Stimulated activated effector memory CD8-positive, alpha-beta T cell treated with anti-CD3 and anti-CD28 coated beads, Interleukin-12 subunit alpha, Interleukin-12 subunit beta, amount 100 ng/mL, for 72 hours (primary cell): Measurements from ENCODE around the gene ICAM4.
A peak's percentile ranks its signal among the peaks of the same experiment; 100 is the strongest.

ENCODE experiments used
- ATAC-seq: fragments of 150-1000 bp; cut with Tn5 transposase; 2 replicates; pipeline ENCODE4 v1.10.0; 2021
- DNase-seq, 2 donors: peaks; one replicate each; pipeline ENCODE4 v3.0.0; 2021 to 2022; ENCODE audit warnings: low spot score in 2 of 2
- H3K27ac Mint-ChIP-seq: one replicate; pipeline ENCODE4 v1.8.0; 2022; ENCODE audit warnings: mild to moderate bottlenecking, mixed read lengths
- H3K36me3 Mint-ChIP-seq: one replicate; pipeline ENCODE4 v1.8.0; 2022; ENCODE audit warnings: mild to moderate bottlenecking, mixed read lengths
- H3K4me1 Mint-ChIP-seq: one replicate; pipeline ENCODE4 v1.8.0; 2022; ENCODE audit warnings: mixed read lengths
- H3K4me3 Mint-ChIP-seq: one replicate; pipeline ENCODE4 v1.8.0; 2022; ENCODE audit warnings: mild to moderate bottlenecking, mixed read lengths
- H3K9me3 Mint-ChIP-seq: one replicate; pipeline ENCODE4 v1.8.0; 2022; ENCODE audit warnings: mixed read lengths

Gene ICAM4

DNA sequence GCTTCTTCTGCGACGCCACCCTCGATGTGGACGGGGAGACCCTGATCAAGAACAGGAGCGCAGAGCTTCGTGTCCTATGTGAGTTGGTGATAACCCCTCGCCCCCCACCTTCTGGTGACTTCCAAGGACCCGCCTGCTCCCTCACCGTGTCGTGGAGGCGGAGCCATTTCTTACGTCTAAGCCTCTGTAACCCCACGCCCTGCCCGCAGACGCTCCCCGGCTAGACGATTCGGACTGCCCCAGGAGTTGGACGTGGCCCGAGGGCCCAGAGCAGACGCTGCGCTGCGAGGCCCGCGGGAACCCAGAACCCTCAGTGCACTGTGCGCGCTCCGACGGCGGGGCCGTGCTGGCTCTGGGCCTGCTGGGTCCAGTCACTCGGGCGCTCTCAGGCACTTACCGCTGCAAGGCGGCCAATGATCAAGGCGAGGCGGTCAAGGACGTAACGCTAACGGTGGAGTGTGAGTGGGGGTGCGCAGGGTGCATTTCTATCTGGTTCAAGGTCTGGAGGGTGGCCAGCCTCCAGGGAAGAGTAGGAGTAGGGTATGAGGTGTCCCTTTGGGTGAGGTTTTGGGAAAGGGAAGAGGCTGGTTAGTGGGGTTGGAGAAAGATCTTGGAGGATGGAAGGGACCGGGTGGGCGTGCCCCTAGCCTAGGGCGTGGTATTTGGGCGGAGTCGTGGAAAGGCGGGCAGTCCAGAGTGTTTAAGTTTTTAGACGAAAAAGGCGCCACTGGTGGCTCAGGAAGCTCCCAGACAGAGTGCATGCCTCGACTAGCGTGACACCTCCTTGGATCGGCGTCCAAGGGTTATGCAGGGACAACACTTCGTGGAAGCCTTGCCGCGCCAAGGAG lies 6.3 kb downstream of the ICAM4 start:
- peaks cover 72% of the 10 kb centered on the region for H3K4me1 Mint-ChIP-seq

DNA sequence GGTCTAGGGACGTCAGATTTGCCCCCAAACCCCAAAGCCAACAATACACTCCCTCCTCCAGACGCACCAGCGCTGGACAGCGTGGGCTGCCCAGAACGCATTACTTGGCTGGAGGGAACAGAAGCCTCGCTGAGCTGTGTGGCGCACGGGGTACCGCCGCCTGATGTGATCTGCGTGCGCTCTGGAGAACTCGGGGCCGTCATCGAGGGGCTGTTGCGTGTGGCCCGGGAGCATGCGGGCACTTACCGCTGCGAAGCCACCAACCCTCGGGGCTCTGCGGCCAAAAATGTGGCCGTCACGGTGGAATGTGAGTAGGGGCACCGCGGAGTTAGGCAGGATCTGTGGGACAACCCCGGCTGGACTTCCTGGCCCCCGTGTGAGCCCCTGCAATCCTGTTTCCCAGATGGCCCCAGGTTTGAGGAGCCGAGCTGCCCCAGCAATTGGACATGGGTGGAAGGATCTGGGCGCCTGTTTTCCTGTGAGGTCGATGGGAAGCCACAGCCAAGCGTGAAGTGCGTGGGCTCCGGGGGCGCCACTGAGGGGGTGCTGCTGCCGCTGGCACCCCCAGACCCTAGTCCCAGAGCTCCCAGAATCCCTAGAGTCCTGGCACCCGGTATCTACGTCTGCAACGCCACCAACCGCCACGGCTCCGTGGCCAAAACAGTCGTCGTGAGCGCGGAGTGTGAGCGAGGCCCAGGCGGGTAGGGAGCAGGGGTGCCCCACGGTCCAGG lies 7.0 kb downstream of the ICAM4 start:
- DNase-seq (no peak), ATAC-seq (no peak)
- no peak overlapping the region for H3K27ac Mint-ChIP-seq
- H3K36me3 Mint-ChIP-seq, result peaks cover 35% of the 10 kb centered on the region
- H3K4me1 Mint-ChIP-seq, result peaks cover 64% of the 10 kb centered on the region
- H3K9me3 Mint-ChIP-seq, result no peaks in the 10 kb centered on the region
- peak overlapping the region; percentile 96 for H3K4me3 Mint-ChIP-seq

More for the DNA sequence above, 6.3 kb downstream of the ICAM4 start:
- DNase-seq (no peak), ATAC-seq (no peak)
- H3K27ac Mint-ChIP-seq, result no peak overlapping the region
- peak overlapping the region; percentile 96 for H3K4me3 Mint-ChIP-seq
- no peaks in the 10 kb centered on the region for H3K9me3 Mint-ChIP-seq
- peaks cover 40% of the 10 kb centered on the region for H3K36me3 Mint-ChIP-seq

DNA sequence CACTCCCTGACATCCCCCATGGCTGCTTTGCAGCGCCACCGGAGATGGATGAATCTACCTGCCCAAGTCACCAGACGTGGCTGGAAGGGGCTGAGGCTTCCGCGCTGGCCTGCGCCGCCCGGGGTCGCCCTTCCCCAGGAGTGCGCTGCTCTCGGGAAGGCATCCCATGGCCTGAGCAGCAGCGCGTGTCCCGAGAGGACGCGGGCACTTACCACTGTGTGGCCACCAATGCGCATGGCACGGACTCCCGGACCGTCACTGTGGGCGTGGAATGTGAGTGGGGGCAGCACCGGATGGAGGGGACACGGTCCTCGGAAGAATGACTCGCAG lies 7.6 kb downstream of the ICAM4 start:
- ATAC-seq (no peak), DNase-seq (no peak)
- Mint-ChIP-seq H3K4me1 (peaks cover 59% of the 10 kb centered on the region), H3K36me3 (peaks cover 32% of the 10 kb centered on the region), H3K4me3 (peak overlapping the region; percentile 87), H3K27ac (no peak overlapping the region), H3K9me3 (no peaks in the 10 kb centered on the region)

DNA sequence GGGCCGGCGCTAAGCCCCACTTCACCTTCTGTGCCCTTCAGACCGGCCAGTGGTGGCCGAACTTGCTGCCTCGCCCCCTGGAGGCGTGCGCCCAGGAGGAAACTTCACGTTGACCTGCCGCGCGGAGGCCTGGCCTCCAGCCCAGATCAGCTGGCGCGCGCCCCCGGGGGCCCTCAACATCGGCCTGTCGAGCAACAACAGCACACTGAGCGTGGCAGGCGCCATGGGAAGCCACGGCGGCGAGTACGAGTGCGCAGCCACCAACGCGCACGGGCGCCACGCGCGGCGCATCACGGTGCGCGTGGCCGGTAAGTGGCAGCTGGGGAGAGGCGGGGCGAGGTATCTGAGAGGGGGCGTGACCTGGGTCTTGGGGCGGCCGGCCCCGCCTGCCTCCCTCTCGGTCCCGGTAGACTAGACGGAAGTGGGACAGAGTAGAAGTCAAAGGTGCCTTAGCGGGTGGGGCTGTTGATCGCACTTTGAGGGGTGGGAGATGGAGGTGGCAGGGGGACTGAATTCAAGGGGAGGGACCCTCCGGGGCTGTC lies 8.6 kb downstream of the ICAM4 start:
- Mint-ChIP-seq H3K27ac (peak overlapping the region; percentile 77), H3K36me3 (peaks cover 30% of the 10 kb centered on the region), H3K4me1 (peaks cover 59% of the 10 kb centered on the region), H3K9me3 (no peaks in the 10 kb centered on the region), H3K4me3 (peak overlapping the region; percentile 87)
- ATAC-seq (peak; percentile 70), DNase-seq (peak; percentile 51 to 80)

DNA sequence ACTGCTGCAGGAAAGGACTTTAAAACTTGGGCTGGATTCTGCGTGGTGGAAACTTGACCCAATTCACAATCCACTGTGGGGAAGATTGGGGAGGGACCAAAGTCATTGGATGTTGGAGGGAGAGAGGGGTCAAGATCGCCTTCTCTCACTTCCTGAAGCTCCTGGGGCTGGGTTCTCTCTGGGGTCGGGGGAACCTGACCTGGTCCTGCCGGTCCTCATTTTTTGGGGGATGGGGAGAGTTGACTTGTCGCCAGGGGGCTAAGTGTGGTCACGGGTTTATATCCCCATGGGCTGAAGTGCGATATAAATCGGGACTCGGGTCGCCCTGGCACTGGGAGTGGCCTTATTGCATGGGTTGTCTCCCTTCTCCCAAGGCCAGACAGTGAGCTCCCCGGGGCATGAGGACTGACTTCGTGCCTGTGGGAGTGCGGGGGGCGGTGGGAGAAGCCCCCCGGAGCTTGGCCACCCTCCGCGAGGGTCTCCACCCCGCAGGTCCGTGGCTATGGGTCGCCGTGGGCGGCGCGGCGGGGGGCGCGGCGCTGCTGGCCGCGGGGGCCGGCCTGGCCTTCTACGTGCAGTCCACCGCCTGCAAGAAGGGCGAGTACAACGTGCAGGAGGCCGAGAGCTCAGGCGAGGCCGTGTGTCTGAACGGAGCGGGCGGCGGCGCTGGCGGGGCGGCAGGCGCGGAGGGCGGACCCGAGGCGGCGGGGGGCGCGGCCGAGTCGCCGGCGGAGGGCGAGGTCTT lies 9.3 kb downstream of the ICAM4 start:
- ATAC-seq (no peak), DNase-seq (no peak)
- Mint-ChIP-seq H3K36me3 (peaks cover 27% of the 10 kb centered on the region), H3K4me3 (peak overlapping the region; percentile 87), H3K4me1 (peaks cover 52% of the 10 kb centered on the region), H3K27ac (peak overlapping the region; percentile 77), H3K9me3 (no peaks in the 10 kb centered on the region)

DNA sequence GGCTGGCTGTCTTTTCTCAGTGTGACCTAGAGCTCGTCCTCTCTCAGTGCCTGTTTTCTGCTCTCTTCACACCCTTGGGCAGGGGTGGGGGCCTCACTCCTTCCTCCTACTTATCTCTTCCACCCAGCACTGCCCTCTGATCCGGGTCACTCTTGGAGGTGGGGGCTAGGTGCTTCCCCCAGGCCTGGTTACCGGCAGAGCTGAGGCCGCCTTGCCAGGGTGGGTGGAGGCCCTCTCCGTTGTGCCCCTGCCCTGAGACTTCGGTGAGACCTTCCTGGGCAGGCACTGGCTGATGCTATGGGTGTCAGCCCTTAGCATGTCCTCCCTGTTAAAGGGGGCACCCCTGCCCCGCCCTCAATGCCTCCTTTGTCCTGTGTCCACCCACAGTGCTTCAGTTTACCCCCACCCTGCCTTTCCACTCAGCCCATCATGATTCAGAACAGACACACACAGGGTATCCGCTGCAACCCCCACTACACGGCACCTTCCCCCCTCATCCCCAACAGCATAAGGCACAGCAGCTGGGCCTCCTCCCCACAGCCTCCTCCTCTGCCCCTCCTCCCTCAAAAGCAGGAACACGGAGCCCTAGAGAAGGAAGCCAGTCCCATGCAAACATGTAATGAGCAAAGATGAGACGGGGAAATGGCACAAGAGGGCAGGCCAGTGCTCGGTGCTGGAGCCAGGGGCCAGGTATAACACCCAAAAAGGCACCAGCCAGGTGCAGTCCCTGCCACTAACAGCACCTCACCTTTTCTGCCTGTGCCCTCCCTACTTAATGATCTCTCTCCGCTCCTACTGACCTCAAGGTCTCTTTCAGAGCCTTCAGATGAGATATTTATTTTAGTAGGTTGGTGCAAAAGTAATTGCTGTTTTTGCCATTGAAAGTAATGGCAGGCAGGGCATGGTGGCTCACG lies 13.0 kb downstream of the ICAM4 start:
- Mint-ChIP-seq H3K4me1 (peaks cover 40% of the 10 kb centered on the region), H3K4me3 (no peak overlapping the region), H3K9me3 (no peaks in the 10 kb centered on the region), H3K36me3 (peaks cover 7% of the 10 kb centered on the region), H3K27ac (peak overlapping the region; percentile 32)
- ATAC-seq (no peak), DNase-seq (no peak)

DNA sequence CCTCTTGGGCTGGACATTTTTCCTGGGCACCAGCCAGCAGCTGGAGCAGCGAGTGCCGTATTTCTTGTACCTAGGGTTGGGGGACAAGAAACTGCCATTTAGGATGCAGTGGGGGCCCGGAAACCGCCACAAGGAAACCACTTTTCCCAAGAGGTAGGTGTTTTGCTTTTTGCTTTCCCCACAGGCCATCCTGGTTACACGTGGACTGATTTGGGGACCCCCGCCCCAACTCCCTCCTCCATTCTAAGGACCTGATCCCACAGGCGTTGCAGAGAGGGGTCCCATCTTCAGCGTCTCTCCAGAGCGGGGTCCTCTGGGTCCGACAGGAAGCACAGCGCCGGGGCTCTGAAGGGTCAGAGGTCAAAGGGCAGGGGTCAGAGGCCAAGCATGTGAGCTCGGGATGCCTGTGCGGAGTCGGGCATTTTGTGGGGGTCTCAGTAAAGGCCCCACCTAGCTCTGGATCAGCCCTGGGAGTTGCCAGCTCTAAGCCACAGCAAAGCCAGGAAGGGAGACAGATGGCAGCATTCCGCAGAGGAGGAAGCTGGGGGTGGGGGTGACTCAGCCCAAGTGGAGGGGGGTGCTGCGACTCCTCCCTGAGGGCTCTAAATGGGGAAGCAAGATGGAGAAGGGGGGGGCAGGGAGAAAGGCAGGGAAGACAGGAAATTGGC lies 18.5 kb downstream of the ICAM4 start:
- H3K4me1 Mint-ChIP-seq, result peaks cover 20% of the 10 kb centered on the region
- H3K4me3 Mint-ChIP-seq, result no peak overlapping the region
- no peaks in the 10 kb centered on the region for H3K36me3 Mint-ChIP-seq
- no peak for DNase-seq
- ATAC-seq, result no peak
- peak overlapping the region; percentile 74 for H3K27ac Mint-ChIP-seq
- no peaks in the 10 kb centered on the region for H3K9me3 Mint-ChIP-seq

DNA sequence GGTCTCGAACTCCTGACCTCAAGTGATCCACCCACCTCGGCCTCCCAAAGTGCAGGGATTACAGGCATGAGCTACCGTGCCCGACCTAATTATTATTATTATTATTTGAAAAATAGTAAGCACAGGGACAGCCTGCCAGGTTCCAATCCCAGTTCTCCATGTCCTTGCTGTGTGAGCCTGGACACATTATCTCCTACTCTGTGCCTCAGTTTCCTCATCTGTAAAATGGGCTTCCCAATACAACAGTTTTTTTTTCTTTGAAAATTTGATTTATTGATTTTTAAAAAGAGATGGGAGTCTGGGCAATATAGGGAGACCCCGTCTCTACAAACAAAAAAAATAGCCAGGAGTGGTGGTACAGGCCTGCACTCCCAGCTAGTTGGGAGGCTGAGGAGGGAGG lies 19.6 kb downstream of the ICAM4 start:
- ATAC-seq, result no peak
- no peak overlapping the region for H3K27ac Mint-ChIP-seq
- H3K4me3 Mint-ChIP-seq, result no peak overlapping the region
- peaks cover 20% of the 10 kb centered on the region for H3K4me1 Mint-ChIP-seq
- H3K9me3 Mint-ChIP-seq, result no peaks in the 10 kb centered on the region
- no peaks in the 10 kb centered on the region for H3K36me3 Mint-ChIP-seq
- no peak for DNase-seq

DNA sequence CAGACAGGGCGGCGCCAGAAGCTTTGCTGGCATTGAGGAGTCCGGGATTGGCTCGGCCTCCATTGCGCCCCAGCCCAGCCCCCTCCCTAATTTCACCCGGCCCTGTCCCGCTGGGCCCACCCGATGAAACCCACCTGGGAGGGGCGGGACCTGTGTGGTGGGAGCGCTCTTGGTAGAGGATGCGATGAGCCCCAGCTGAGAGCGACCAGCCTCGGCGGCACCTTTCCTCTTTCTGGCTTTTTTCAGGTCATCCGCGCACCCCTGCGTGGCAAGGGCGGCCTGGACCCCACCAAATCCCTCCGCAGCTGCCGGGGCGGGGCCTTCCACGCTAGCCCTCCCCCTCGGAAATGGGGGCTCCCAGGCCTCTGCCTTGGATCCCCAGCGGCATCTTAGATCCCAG lies 22.7 kb downstream of the ICAM4 start, which contains the start of gene ZGLP1:
Gene ZGLP1 (minus strand): TSS at position 393 of the 400 bp plus-strand sequence.
- Mint-ChIP-seq H3K4me3 (no peak within 1 kb of the TSS), H3K4me1 (peaks cover 5% of the 10 kb centered on the region), H3K9me3 (no peaks in the 10 kb centered on the region), H3K27ac (no peak within 1 kb of the TSS), H3K36me3 (peaks cover 7% of the 10 kb centered on the region)
- ATAC-seq, result no peak
- DNase-seq, result no peak

DNA sequence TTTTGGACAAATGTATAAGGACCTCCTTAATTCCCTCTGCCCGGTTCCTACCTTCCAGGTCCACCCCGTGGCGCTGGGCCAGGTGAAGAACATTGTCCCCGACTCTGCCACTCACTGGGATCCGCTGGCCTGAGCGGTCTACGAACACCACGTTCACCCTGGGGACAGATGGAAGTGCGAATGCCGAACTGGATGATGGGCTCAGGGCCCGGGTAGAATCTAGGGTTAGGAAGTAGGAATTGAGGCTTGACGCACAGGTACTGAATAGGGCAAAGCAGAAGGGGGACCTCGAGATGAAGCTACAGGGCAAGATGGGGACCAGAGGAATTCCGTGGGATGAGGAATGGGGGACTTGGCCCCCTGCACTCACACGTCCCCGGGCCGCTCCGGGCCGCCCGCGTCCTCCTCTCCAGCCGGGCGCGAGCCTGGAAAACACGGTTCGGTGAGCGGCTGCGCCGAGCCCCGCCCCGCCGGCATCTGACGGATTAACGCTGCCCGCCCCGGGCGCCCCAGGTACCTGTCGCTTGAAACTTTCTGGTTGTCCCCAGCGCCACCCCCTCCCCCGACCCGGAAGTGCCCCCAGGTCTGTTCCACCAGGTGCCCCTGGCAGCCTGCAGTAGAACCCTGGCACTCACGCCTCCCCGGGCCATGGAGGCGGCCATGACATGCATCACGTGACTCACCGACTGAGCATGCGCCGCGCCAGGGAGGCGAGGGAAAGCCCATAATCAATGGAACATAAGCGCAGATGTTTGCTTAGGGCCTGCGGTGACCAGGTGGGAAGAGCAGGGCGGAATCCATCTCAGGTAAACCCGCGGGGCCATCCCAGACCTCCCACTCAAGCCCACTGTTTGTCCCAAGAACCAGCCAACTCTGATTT lies 28.8 kb downstream of the ICAM4 start, which contains the start of gene FDX2:
Gene FDX2 (minus strand): TSS at position 681 of the 880 bp plus-strand sequence. CDS start 19 bp downstream, at position 662.
- peak within 1 kb of the TSS; percentile 83 for H3K27ac Mint-ChIP-seq
- peak within 1 kb of the TSS; percentile 84 for H3K4me3 Mint-ChIP-seq
- peaks cover 63% of the 10 kb centered on the region for H3K36me3 Mint-ChIP-seq
- H3K4me1 Mint-ChIP-seq, result peaks cover 22% of the 10 kb centered on the region
- peak; percentile 80 to 95 for DNase-seq
- H3K9me3 Mint-ChIP-seq, result no peaks in the 10 kb centered on the region
- ATAC-seq, result peak; percentile 85

DNA sequence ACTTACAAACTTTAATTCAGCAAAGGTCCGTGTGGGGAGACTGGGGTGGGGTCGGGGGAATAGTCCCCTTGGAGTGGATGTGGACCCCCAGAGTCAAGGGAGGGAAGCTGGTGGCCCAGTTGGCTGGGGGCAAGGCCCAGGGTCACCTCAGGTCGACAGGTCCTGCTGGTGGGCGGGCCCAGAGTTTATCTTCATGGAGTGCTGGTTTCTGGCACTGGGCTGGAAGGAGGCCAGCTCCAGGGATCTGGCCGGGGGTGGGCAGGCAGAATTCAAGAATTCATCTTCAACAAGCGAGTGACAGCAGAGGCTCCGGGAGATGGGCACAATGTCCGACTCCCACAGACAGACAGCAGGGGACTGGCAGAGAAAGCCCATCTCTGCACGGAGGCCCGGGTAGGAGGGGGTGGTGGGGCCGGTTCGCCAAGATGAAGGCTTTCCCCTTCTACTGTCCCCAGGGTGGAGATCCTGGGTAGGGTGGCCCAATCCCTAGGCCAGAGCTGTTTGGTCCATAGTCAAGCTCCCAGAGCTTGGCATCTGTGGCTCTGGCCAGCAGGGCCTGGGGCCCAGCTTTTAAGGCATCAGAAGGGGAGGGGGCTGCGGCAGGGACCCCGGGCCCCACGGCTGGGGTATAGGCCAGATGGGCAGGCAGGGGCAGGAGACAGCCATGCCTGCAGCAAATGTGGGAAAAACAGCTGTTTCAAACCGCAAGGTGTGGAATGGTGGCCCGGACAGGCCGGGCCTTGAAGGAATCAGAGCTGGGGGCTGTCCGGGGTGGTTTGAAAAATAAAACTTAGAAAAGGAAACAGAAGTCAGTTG lies 29.7 kb downstream of the ICAM4 start:
- H3K4me1 Mint-ChIP-seq, result peaks cover 22% of the 10 kb centered on the region
- H3K4me3 Mint-ChIP-seq, result peak overlapping the region; percentile 84
- H3K9me3 Mint-ChIP-seq, result no peaks in the 10 kb centered on the region
- peaks cover 67% of the 10 kb centered on the region for H3K36me3 Mint-ChIP-seq
- H3K27ac Mint-ChIP-seq, result peak overlapping the region; percentile 83
- DNase-seq (no peak), ATAC-seq (peak; percentile 26)

DNA sequence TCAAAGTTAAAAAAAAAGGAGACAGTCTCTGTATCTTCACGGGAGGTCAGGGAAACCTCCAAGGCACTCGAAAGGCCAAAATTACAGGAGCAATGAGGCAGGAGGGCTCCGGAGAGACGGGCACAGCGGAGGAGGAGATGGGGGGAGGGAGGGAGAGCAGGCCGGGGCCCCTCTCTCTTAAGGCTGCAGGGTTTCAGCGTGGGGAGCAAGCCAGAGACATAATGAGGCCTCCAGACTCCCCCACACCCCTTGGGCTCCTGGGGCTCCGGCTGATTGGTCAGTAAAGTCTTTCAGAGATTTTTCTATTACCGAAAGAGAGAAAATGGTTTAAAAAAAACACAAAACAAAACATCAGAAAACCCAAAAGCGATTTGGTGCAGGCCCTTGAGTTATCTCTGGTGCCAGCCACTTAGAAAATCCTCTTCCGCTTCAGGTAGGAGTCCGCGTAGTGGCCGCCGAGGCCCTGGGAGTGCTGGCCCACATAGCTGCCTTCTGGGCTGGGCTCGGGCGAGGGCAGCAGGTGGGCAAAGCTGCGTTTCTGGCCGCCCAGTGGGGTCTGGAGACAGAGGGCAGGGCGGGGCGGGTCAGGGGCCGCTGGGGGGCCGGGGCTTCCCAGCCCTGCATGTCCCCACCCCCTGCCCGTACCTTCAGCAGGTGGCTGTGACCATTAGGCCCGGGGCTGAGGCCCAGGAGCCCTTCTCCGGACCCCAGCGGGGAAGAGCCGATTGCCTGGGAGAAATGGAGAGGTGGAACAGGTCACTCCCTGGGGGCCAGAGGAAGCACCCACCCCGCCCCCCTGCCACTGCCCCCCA lies 30.5 kb downstream of the ICAM4 start:
- no peak for DNase-seq
- H3K36me3 Mint-ChIP-seq, result peaks cover 75% of the 10 kb centered on the region

More for the DNA sequence above, 30.5 kb downstream of the ICAM4 start:
- Mint-ChIP-seq H3K4me1 (peaks cover 22% of the 10 kb centered on the region), H3K27ac (no peak overlapping the region), H3K9me3 (no peaks in the 10 kb centered on the region), H3K4me3 (no peak overlapping the region)
- ATAC-seq, result no peak
